OCI-LY1 (cell line): ENCODE data around the gene PSMC4.

Source experiments
- H2AFZ ChIP-seq: fragments of 200-600 bp; sonication (generic), shearing (Covaris generic); 2 replicates; pipeline ENCODE4 v1.6.0; 2014; ENCODE audit warnings: antibody characterized with exemption, mild to moderate bottlenecking, low read length
- H3F3A ChIP-seq: fragments of 200-600 bp; sonication (generic), shearing (Covaris generic); 2 replicates; pipeline ENCODE4 v1.6.0; 2014; ENCODE audit warnings: mild to moderate bottlenecking, antibody characterized with exemption, low read length, moderate library complexity; ENCODE audit not compliant: insufficient read depth
- H3K27ac ChIP-seq: fragments of 200-600 bp; sonication (generic); 2 replicates; pipeline ENCODE4 v1.5.1; 2014; ENCODE audit warnings: low read length, mixed run types, mild to moderate bottlenecking, low read depth; ENCODE audit not compliant: poor library complexity, severe bottlenecking
- H3K27me3 ChIP-seq: fragments of 200-600 bp; sonication (generic); 2 replicates; pipeline ENCODE4 v1.6.0; 2014; ENCODE audit warnings: antibody characterized with exemption, mild to moderate bottlenecking, low read length, moderate library complexity; ENCODE audit not compliant: insufficient read depth
- H3K36me3 ChIP-seq: fragments of 200-600 bp; sonication (generic); 2 replicates; pipeline ENCODE4 v1.6.1; 2014; ENCODE audit warnings: mild to moderate bottlenecking, antibody characterized with exemption, low read length, moderate library complexity, mixed read lengths; ENCODE audit not compliant: insufficient read depth
- H3K4me1 ChIP-seq: fragments of 200-600 bp; sonication (generic); 2 replicates; pipeline ENCODE4 v1.5.1; 2014; ENCODE audit warnings: mild to moderate bottlenecking, low read length, moderate library complexity; ENCODE audit not compliant: insufficient read depth, severe bottlenecking
- H3K4me2 ChIP-seq: fragments of 200-600 bp; sonication (generic), shearing (Covaris generic); 2 replicates; pipeline ENCODE4 v1.6.1; 2014; ENCODE audit warnings: low read length
- H3K4me3 ChIP-seq: fragments of 200-600 bp; sonication (generic); 2 replicates; pipeline ENCODE4 v1.5.1; 2014; ENCODE audit warnings: low read length, low read depth, mild to moderate bottlenecking, mixed read lengths; ENCODE audit not compliant: poor library complexity, severe bottlenecking
- H3K79me2 ChIP-seq: fragments of 200-600 bp; shearing (Covaris generic); 2 replicates; pipeline ENCODE4 v1.6.1; 2016; ENCODE audit warnings: mixed run types, low read length, mixed read lengths; ENCODE audit not compliant: insufficient read depth
- H3K9ac ChIP-seq: fragments of 200-600 bp; sonication (generic), shearing (Covaris generic); 2 replicates; pipeline ENCODE4 v1.6.1; 2014; ENCODE audit warnings: mild to moderate bottlenecking, low read length, mixed read lengths
- H3K9me2 ChIP-seq: fragments of 200-600 bp; sonication (generic), shearing (Covaris generic); 2 replicates; pipeline ENCODE4 v1.6.1; 2014; ENCODE audit warnings: low read depth, mild to moderate bottlenecking, low read length, mixed read lengths
- H3K9me3 ChIP-seq: fragments of 200-600 bp; shearing (Covaris generic); 2 replicates; pipeline ENCODE4 v1.6.1; 2014; ENCODE audit warnings: low read length, mixed read lengths
- H4K20me1 ChIP-seq: fragments of 200-600 bp; sonication (generic), shearing (Covaris generic); 2 replicates; pipeline ENCODE4 v1.6.0; 2016; ENCODE audit warnings: mild to moderate bottlenecking, low read length; ENCODE audit not compliant: insufficient read depth
- EZH2 ChIP-seq: fragments of 200-600 bp; sonication (generic), shearing (Covaris generic); IDR thresholded peaks from 2 replicates; pipeline ENCODE4 v1.8.0; 2017; ENCODE audit warnings: borderline replicate concordance, mixed run types, mild to moderate bottlenecking, antibody characterized with exemption, low read length, moderate library complexity, mixed read lengths
- TF ChIP-seq, protein P1 (sequence below): fragments of 200-600 bp; sonication (generic), shearing (Covaris generic); IDR thresholded peaks from 2 replicates; pipeline ENCODE4 v1.5.1; 2017; ENCODE audit warnings: mild to moderate bottlenecking, antibody characterized with exemption, low read length, moderate library complexity, mixed read lengths

PSMC4 gene

DNA sequence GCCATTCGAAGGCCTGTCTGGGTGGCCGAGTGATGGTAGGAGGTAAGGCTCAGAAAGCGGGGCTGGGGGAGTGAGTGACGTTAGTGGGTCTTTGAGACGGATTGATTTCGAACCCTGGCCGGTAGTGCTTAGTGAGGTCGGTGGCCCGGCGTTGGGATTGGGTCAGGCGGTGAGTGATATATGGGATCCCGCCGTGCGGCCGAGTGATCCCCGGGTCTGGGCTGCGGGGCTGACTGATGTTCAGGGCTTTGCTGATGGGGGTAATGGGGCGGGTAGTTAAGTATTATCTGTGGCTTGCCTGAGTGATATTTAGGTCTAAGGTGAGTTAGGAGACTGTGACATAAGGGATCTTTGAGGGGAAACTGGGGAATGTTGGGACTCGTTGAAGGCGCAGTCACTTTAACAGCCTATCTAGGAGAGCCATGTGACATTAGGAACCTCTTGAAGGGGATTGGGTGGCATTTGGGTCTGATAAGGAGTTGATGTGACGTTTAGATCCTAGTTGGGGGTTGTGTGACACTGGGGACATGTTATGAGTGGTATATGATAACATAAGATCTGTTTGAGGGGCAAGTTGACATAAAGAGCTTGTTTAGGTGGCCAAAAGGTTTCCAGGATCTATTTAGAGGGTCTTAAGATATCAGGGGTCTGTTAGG, 543 bp downstream of the PSMC4 start:
- no peaks in the 10 kb centered on the region for H3K9me3 ChIP-seq
- H3K9me2 ChIP-seq: no peaks in the 10 kb centered on the region
- H3K36me3 ChIP-seq: peaks cover 41% of the 10 kb centered on the region
- H4K20me1 ChIP-seq: no peaks in the 10 kb centered on the region
- no peaks in the 10 kb centered on the region for H3K27me3 ChIP-seq
- TF ChIP-seq, protein P1, sequence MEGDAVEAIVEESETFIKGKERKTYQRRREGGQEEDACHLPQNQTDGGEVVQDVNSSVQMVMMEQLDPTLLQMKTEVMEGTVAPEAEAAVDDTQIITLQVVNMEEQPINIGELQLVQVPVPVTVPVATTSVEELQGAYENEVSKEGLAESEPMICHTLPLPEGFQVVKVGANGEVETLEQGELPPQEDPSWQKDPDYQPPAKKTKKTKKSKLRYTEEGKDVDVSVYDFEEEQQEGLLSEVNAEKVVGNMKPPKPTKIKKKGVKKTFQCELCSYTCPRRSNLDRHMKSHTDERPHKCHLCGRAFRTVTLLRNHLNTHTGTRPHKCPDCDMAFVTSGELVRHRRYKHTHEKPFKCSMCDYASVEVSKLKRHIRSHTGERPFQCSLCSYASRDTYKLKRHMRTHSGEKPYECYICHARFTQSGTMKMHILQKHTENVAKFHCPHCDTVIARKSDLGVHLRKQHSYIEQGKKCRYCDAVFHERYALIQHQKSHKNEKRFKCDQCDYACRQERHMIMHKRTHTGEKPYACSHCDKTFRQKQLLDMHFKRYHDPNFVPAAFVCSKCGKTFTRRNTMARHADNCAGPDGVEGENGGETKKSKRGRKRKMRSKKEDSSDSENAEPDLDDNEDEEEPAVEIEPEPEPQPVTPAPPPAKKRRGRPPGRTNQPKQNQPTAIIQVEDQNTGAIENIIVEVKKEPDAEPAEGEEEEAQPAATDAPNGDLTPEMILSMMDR: no peak
- no peak for TF ChIP-seq EZH2
- peaks cover 13% of the 10 kb centered on the region for H3K79me2 ChIP-seq
- peak overlapping the region; percentile 98 for H3K4me2 ChIP-seq
- no peaks in the 10 kb centered on the region for H3F3A ChIP-seq
- peak overlapping the region; percentile 3 for H3K27ac ChIP-seq
- peak overlapping the region; percentile 70 for H3K4me3 ChIP-seq
- H3K4me1 ChIP-seq: peaks cover 45% of the 10 kb centered on the region
- peak overlapping the region; percentile 69 for H3K9ac ChIP-seq
- no peak overlapping the region for H2AFZ ChIP-seq

DNA sequence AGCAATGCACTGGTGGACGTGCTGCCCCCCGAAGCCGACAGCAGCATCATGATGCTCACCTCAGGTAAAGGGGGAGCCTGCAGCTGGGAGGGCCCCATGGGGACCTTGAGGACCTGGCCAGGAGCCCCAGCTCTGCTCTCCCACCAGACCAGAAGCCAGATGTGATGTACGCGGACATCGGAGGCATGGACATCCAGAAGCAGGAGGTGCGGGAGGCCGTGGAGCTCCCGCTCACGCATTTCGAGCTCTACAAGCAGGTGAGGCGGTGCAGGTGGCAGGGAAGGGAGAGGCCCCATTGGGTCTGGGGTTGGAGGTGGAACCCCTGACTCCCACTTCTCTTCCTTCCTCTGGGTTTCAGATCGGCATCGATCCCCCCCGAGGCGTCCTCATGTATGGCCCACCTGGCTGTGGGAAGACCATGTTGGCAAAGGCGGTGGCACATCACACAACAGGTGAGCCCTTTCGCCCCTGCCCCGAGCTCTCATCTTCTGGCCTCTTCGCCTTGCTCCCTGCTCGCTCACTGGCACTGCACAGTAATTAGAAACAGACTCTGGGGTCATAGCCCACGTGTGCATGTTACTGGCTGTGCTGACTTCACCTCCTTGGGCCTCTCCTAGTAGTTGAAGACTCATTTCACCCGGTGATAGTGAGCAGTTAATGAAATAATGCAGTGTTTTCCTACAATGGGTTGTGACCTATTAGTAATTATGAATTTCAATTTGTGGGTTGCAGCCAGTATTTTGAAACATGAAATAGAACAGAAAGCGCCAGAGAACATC, 3.6 kb downstream of the PSMC4 start:
- H3K27ac ChIP-seq: no peak overlapping the region
- no peaks in the 10 kb centered on the region for H3F3A ChIP-seq
- H3K79me2 ChIP-seq: peaks cover 13% of the 10 kb centered on the region
- H3K9me3 ChIP-seq: no peaks in the 10 kb centered on the region
- no peaks in the 10 kb centered on the region for H4K20me1 ChIP-seq
- H3K4me1 ChIP-seq: peaks cover 20% of the 10 kb centered on the region
- H3K4me2 ChIP-seq: no peak overlapping the region
- no peak overlapping the region for H3K4me3 ChIP-seq
- H2AFZ ChIP-seq: no peak overlapping the region
- TF ChIP-seq, protein P1: no peak
- TF ChIP-seq EZH2: no peak
- H3K27me3 ChIP-seq: no peaks in the 10 kb centered on the region
- peaks cover 71% of the 10 kb centered on the region for H3K36me3 ChIP-seq
- H3K9me2 ChIP-seq: no peaks in the 10 kb centered on the region
- no peak overlapping the region for H3K9ac ChIP-seq

DNA sequence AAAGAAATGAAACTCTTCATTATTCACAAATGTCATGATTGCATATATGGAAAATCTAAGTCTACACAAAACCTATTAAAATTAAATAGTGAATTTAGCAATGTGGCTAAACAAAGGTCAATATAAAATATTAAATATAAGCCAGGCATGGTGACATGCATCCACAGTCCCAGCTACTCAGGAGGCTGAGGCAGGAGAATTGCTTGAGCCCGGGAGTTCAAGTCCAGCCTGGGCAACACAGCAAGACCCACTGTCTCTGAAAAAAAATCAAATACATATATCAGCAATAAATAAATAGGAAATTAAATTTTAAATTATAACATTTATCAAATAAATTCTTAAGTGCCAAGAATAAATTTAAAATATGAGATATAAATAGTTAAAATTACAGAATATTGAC, 11.9 kb downstream of the PSMC4 start:
- Histone ChIP-seq H3K36me3 (peaks cover 63% of the 10 kb centered on the region), H3K4me1 (no peaks in the 10 kb centered on the region), H4K20me1 (no peaks in the 10 kb centered on the region), H3K9me2 (no peaks in the 10 kb centered on the region), H2AFZ (no peak overlapping the region), H3K4me3 (no peak overlapping the region), H3K79me2 (peaks cover 30% of the 10 kb centered on the region), H3F3A (no peaks in the 10 kb centered on the region), H3K9me3 (peaks cover 38% of the 10 kb centered on the region), H3K4me2 (no peak overlapping the region), H3K9ac (no peak overlapping the region), H3K27me3 (no peaks in the 10 kb centered on the region), H3K27ac (no peak overlapping the region)
- TF ChIP-seq EZH2: no peak
- TF ChIP-seq, protein P1: no peak
